AG08395 (cell line): Measurements from ENCODE around the gene LZTS3.
"Not testable (repeated sequence)": the region's sequence is repeated elsewhere in the genome, so short reads cannot be mapped to it uniquely, and the experiment has no call there.

ENCODE experiments used
- DNase-seq: peaks from one replicate; pipeline ENCODE4 v3.0.0; 2012; ENCODE audit warnings: mixed read lengths, low spot score

The LZTS3 gene

DNA sequence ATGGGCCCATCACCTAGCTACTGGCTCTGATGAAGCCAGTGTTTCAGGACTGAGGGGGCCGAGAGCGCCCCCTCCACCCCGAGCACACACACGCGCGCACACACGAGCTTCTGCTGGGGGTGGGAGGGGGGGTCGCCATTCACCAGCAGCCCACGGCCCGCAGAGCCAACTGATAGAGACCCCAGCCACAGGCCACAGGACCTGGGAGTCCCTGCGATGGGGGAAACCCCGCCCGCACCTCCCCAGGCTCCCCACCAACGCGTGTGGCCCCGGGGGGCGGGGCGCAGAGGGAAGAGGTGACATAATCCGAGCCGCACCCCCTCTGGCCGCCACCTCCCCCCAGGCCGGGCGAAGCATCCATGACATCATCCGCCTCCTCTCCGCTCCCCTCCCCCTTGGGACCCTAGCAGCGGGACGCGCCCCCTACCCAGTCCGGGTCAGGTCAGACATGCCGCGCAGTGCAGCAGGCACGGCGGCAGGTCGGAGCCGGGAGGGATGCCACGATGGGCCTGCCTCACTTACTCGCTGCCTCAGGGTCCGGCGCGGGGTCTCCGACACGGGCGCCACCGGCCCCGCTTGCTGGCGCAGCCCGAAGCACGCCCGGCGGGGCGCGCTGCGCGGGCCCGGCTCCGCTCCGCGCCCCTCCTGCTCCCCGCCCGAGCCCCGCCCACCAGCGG, at the start of gene LZTS3:
Gene LZTS3 (minus strand): TSS at position 617 of the 677 bp plus-strand sequence. CDS start 6,386 bp downstream, outside the sequence.
- DNase-seq = peak; percentile 83

DNA sequence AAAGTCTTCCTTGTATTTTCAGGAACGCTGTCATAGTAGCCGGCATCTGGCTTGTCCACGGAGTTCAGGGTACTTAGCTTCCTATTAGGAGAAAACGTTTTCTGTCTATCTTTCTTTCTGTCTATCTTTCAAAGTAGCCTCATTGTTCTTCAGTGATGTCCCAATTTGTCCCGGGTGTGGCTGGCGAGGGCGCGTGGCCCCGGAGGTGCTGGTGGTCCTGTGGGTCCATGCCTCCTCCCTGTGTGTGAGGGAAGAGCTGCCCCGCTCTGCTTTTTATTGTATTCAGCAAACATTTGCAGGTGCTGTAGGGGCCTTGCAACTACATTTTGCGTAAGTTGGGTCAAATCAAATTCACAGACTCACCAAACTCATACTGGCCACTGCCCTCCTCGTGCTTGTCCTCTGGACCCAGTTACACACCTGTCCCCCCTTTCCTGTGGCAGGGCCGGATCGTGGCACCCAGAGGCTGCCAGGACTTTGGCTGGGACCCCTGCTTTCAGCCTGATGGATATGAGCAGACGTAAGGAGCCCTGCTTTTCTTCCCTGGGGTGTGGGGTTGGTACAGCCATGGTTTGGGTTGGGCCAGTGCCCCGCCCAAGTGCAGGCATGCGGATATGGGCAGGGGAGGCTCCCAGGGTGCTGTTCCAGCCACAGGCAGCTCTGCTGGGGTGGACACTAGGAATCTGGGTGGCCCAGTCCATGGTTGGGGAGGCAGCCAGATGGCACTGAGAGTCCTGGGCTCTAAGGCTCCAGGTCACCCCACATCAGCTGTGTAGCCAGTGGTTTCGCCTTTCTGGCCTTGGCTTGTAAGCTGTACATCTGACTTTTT, 48.3 kb upstream of the LZTS3 start:
- DNase-seq = no peak

DNA sequence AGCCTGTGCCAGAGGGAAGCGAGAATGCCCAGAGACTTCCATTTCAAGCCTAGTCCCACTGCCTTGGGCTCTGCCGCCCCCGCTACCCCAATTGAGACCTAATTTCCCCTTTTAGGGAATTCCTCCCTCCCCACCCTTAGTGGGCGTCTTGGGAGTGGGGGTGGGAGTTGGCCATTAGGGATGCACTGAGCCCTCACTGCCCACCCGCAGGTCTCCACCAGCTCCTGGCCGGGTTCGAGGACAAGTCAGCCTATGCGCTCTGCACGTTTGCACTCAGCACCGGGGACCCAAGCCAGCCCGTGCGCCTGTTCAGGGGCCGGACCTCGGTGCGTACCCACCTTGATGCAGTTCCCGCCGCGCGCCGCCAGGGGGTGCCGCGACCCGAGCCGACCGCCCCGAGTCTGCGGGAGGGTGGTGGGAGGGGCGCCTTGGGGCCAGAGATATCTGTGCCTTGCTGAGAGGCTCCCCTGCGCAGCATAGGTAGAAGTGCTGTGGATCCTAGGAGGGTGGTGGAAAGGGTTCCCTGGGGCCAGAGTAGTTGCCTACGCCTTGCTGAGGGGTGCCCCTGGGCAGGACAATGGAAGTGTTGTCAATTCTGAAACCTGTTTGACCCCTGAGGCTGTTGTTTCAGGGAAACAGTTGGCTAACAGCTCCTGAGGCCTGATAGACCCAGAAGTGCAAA, 45.1 kb upstream of the LZTS3 start:
- peak; percentile 61 for DNase-seq

DNA sequence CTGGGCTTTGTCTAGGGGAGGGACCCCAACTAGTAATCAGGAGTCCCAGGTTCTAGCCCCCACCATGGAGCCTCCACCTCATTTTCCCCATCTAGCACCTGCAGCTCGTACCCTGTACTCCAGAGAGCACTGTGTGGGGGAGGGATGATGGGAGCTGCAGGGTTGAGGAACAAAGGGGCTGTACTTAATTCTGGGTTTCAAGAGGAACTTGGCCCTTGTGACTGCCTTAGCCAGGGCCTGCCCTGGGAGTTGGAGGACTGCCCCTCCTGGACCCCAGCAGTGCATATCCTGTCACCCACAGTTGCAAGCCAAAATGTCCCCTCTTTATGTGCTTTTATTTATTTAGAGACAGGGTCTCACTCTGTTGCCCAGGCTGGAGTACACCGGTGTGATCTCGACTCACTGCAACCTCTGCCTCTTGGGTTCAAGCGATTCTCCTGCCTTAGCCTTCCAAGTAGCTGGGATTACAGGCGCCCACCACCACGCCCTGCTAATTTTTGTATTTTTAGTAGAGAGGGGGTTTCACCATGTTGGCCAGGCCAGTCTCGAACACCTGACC, 42.1 kb upstream of the LZTS3 start:
- DNase-seq = not testable (repeated sequence)

DNA sequence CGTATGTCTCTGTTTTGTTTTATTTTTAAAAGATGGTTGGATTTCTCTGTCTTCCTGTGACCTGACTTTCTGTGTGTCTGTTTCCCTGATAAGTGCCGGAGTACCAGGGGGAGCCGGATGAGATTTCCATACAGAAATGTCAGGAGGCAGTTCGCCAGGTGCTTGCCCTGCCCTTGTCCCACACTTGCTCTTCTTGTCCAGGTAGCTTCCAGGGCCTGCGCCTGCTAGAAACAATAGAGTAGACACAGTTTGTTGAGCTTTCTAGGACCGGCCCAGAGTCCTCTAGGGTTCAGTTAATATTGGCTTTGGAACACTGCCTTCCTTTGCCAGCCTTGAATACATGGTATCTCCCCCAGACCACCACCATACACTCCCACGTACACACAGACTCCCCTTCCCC, 39.9 kb upstream of the LZTS3 start:
- DNase-seq = no peak

DNA sequence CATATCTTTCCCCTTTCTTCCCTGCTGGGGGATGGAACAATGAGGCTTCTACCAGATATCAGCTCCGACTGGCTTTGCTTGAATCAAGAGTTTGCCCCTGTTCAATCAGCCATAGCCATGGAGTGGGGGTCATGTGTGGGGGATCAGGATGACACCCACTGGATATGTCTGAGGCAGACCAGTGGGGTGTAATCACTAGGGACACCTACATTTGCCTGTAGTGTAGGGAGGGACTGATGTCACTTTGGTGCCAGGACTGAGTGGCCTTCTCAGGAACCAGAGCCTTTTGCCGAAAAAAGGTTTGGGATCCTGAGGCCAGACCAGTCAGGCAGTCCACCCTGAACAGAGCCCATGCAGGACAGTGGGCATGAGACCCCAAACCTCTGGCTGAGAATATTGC, 37.0 kb upstream of the LZTS3 start:
- no peak for DNase-seq

DNA sequence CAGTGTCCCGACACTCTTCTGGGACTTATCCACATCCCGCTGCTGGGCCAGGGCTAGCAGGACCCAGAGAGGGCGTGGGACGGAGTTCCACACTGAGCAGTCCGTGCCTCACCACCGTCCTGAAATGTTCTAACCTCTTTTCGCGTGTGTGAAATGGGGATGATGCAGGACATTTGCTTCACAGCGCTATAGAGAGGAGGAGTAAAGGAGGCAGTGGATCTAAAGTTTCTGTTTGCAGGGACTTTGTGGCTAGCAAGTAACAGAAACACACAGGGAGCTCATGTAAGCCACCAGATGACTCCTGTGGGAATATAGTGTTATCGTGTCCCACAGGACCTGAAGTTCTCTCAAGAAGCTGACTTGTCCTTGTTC, 36.6 kb upstream of the LZTS3 start:
- peak; percentile 26 for DNase-seq

DNA sequence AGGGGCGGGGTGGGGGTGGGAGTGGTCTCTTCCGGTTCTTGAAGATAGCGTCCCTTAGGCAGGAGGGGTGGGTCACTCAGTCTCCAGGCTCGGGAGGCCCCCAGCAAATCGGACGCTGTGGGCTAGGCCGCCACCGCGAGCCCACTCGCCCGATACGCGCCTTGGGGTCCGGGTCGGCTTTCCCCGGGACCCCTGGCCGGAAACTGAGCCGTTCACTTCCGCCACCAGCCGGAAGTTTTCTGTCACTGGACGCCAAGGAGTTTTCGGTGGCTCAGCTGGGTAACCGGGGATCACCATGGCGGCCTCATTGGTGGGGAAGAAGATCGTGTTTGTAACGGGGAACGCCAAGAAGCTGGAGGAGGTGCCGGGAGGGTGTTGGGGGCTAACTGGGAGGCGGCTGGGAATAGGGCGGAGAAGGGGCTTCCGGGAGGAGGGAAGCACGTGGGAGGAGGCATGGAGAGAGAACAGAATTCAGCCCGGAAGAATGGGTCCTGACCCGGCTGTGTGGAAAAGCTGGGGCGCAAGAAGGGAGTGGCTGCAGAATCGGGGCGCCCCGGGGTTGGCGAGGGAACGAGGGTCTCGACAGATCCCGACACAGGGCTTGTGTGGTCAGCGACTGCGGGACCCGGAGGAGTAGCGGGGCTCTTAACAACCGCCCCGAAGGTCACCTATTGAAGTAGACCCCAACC, 36.1 kb upstream of the LZTS3 start, which contains the start of gene ITPA:
Gene ITPA (plus strand): TSS at position 242 of the 689 bp plus-strand sequence. CDS start 54 bp downstream, at position 296.
- DNase-seq = peak; percentile 60

DNA sequence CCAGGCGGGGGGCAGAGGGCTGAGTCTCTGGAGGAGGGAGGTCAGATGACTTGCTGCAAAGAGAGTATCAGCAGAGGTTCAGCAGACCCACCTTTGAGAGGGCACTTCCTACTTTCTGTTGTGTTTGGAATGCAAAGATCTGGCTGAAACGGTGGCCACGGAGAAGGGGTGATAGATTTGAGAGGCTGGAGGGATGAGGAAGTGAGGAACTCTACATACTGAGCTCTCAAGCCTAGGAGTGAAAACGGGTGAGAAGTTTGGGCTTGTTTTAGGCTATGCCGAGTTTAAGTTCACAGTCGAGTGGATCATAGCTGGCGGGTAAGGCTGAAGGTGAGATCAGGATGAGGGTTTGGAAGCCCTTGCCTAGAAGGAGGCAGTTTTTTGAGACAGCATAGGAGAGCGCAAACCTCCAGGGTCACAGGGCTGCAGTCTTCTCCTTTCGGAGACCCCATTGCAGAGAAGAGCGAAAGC, 35.5 kb upstream of the LZTS3 start:
- no peak for DNase-seq

DNA sequence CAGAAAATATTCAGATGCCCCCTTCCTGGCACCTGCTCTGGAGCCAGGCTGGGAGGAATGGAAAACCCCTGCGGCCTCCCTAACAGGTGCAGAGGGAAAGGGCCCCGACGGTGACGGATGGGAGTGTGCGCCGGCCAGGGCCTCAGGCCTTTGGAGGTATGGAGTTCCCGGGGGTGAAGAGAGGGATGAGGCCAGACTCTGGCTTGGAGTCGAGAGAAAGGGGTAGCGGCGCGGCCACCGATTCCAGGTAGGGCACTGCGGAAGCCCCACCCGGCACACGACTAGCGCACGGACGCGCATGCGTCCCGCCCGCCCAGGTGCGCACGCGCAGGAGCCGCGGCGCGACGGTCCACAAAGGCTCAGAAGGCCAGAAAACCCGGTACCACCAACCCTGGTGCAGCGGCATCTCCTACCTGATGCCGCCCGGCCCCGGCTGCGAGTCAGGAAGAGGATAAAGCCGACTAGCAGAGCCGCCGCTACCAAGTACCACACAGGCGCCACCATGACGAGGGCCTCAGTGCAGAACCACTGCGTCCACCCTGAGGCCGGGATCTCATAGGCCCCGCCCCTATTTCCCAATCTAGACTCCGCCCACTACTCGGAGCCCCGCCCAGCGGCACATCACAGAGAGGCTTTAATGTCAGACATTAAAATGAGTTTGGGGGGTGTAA, 30.9 kb upstream of the LZTS3 start, which contains the start of gene DDRGK1:
Gene DDRGK1 (minus strand): TSS at position 559 of the 671 bp plus-strand sequence. CDS start 55 bp downstream, at position 504.
- DNase-seq = peak; percentile 96

DNA sequence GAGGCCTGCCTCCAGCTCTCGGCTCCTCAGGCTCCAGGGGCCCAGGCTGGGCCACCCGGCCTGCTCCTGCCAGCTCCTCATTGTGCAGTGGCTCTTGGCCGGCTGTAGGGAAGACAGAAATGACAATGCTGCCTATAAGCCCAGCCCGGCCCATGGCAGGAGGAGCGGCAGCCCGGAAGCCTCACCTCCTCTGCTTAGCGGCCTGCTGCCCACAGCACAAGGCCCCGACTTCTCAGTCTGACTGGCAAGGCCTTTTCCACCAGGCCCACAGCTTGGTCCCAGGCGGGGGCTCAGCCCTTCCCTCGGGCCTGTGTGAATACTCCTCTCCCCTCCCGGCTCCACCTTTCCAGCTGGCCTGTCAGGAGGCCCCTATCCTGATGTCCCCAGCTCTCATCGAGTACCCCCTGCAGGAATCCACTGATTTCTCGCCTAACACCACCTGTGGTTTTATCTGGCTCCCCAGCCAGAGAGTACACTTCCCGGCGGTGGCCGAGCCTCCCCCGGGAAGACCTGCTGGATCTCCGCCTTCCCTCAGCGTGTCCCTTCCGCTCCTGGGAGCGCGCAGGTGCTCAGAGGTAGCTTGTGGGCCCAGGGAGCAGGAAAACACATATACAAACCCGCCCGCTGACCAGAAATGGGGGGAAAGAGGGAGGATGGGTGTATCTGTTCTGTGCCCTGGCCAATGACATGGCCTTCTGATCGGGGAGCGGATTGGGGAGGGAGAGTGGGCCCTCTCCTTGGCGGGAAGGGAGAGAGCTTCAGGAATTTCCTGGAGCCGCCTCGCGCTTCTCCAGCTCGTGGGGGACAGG, 30.2 kb upstream of the LZTS3 start:
- peak; percentile 32 for DNase-seq

DNA sequence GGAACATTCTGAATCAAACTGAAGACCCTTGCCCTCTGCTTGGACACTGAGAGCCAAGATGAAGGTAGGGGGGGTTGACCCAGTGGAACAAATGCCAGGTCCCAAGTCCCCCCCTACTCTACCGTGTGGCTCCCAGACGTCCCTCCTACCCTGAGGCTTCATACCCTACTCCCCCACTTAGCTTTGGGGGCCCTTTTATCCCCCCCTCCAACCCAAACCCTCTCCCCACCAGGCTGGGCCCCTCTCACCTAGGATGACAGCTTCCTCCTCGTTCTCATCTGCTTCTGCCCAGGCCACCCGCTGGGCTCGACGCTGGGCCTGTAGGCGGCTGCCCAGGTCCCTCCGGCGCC, 29.6 kb upstream of the LZTS3 start:
- DNase-seq = no peak

DNA sequence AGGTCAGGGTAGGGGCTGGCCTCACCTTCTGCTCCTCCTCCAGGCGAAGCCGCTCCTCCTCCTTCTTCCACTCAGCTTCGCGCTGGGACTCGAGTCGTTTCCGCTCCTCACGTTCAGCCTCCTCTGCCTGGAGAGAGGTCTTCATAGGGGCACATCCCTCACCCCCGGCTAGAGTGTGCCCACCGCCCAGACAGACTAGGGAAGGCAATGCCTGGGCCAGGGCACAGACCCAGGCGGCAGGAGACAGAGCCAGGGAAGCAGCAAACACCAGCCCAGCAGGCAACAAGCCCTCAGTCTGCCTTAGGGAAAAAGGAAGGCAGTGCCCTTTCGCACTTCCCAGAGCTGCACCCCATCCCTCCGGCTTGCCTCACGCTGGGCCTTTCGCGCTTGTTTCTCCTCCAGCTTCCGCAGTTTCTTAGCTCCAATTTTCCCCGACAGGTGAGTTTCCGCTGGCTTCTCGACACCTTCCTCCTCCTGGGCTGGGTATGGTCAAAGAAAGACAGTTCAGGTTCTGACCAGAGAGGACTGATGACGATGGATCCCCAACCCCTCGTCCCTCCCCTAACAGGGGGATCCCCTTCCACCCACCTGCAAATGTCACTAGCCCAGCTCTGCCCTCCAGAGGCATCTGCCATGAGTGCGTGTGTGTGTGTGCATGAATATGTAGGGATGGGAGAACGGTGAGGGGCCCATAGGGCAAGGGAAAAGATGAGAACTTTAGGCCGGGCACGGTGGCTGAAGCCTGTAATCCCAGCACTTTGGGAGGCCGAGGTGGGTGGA, 26.8 kb upstream of the LZTS3 start:
- no peak for DNase-seq

DNA sequence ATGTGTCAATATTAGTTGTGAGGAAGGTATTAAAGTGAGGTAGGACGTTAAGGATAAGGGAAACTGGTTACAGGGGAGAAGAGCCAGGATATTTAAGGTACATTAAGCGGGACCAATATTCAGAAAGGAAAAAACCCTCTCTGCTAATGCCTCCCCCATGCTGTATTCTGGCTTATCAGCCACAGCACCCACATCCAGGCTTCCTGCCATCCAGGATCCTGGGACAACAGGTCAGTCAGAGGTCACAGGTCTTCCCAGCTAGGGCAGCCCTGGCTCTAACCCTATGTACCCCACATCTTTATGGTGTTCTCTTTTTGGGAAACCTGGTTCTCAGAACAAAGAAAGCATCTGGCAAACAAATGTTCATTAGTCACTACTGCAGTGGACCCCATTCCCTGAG, 25.9 kb upstream of the LZTS3 start:
- no peak for DNase-seq

DNA sequence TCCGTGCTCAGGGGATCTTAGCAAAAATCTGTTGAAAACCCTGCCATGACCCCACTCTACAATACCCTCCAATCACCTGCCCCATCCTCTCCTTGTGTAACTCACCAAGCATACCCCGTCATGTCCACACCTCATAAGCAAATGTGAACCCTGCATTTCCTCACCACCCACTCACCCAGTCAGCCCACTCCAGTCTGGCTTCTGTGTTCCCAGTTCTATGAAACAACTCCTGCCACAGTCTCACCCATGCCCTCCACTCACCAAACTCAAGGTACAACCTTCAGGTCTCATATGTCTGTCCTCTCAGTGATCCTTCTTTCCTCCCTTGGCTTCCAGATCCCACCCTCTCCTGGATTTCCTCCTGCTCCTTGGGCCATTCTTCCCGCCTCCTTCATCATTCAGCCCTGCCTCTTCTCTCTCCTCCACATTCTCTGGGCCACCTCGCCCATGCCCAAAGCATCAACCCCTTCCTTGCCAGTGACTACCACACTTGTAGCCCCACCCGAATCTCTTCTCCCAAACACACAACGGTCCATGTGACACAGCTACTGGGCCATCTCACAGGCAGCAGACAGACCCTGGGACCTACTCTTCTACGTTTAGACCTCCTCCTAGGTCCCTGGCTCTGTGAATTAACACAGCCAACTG, 22.4 kb upstream of the LZTS3 start:
- DNase-seq = no peak

DNA sequence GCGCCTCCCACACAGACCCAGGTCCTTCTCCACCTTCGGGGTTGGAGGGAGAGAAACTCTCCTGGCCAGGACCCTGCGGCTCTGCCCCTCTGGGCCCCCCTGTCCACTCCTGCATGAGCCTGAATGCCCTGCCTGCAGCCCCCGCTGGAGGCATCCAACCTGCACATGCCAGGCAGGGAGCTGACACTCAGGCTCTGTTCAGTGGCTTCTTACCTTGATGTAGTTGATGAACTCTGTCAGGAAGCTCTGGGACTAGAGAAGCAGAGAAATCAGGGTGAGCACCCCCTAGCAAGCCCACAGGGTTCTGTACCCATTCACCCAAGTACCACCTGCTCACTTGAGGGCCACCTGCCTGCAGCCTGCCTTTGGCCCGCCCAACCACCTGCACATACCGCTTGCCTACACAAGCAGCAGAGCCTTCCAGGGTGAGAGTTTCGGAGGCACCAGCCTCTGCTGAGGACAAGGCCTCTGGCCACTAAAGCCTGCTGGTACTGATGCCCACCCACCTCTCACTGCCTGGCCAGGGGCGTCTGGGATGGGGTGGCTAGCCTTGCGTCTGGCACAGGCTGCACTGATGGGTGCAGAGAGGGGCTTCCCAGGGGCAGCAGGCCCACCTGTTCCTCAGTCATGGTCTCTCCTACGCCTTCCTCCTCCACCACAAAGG, 21.4 kb upstream of the LZTS3 start:
- no peak for DNase-seq

DNA sequence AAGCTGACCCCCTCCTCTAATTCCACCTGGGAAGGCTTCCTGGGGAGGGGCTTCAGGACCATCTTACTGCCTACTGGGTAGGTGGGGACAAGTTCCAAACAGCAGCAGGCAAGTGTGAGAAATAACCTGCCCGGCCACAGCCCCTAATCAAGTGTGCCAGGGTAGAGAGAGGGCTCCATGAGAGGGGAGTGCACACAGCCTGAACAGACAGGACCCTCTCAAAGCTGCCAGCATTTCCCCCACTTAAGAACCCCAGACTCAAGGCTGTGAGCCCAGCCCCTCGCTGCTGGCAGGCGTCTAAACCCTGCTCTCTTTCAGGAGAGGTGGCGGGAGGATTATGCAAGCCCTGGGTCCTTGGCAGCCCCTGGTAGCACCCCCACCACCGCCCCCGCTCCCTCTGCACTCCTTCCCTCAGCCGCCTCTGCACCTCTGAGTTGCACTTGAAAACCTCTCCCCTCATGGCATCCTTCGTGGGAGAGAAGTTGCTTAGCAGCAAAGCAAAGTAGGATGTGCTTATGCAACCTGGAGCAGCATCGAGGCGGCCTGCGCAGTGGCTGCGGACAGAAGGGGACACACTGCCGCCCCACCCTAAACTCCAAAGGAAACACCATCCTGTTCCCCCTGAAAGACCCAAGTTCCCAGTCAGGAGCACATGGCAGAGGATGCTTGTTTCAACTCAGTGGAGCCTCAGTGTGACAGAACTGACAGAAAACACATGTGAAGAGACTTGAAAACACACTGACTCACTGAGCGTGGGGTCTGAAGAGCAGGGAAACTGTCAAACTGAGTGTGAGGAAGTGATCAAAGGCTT, 20.7 kb upstream of the LZTS3 start:
- no peak for DNase-seq
